ENCODE results near the gene AKNAD1. TPM values are rescaled to one million over a fixed set of nuclear protein-coding genes. Genes with fewer than 3 reads are reported as not detected.

AKNAD1 gene
- polyA plus RNA-seq, 1 of the 3 experiments (the other 2 are of a cell fraction): 0.71 TPM

GRCh38 chr1:108848806-108849205 lies 8.1 kb downstream of the AKNAD1 start:
- H3K4me3 ChIP-seq (ENCODE audit: low read depth in 2 of 2, low read length in 1 of 2): no peak overlapping the region
- ChIA-PET CTCF (interaction anchor here (0.9 to 1.5 kb wide), 2 partner anchors 9 to 47 kb away, joined by 3 read pairs; no protein-coding TSS in a partner anchor), POLR2A (no interaction called here)
- peaks cover 0 to 2% of the 10 kb centered on the region in 2 experiments; a peak in 1 of 4 replicates for H3K4me1 ChIP-seq (ENCODE audit: control insufficient read depth in 1 of 2, insufficient read depth in 2 of 2, low read depth in 1 of 2, low read length in 1 of 2)
- no peak overlapping the region for H3K4me2 ChIP-seq
- no peaks in the 10 kb centered on the region for H4K20me1 ChIP-seq (ENCODE audit: insufficient read depth)
- no peaks in the 10 kb centered on the region for H3K27me3 ChIP-seq (ENCODE audit: insufficient read depth)
- TF ChIP-seq USF1 (IDR thresholded peaks at IDR 0.05; ENCODE audit: borderline replicate concordance, low read depth) (no peak), CTCF (IDR thresholded peaks at IDR 0.05) (no peak)
- no peak for DNase-seq
- no peaks in the 10 kb centered on the region for H3F3A ChIP-seq (replicated peaks; ENCODE audit: insufficient read depth)
- H3K9me3 ChIP-seq: no peaks in the 10 kb centered on the region
- H3K27ac ChIP-seq (ENCODE audit: low read depth in 2 of 2, low read length in 1 of 2): no peak overlapping the region
- no peaks in the 10 kb centered on the region for H3K79me2 ChIP-seq (ENCODE audit: insufficient read depth)
- no peaks in the 10 kb centered on the region for H3K36me3 ChIP-seq (replicated peaks in 1 of 2; ENCODE audit: control insufficient read depth in 1 of 2, insufficient read depth in 2 of 2, low read length in 1 of 2)
- no peak overlapping the region for H2AFZ ChIP-seq (ENCODE audit: low read depth)
- no peaks in the 10 kb centered on the region for H3K9me2 ChIP-seq
- no peak overlapping the region for H3K9ac ChIP-seq

DNA sequence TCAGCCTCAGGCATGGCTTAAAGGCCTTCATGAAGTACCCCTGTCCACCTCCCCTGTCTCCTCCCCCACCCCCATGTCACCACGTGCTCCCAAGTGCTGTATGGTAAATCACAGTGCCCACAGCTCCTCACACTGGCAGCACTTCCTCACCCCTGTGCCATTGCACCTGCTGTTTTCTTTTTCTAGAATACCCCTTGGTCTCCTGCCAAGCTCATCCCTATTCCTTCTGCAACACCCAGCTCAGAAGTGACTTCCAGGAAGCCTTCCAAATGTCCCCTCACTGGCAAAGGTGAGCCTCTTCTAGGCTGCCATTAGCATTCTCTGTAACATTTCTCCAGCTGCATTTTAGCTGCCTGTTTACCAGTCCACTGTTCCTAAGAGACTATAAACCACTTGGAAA lies 9.4 kb downstream of the AKNAD1 start:
- DNase-seq: no peak
- CTCF ChIA-PET: interaction anchor here (0.6 to 2.9 kb wide), 5 partner anchors 13 to 93 kb away, joined by 3 to 10 read pairs (median 7); no protein-coding TSS in a partner anchor
- no peak overlapping the region for H3K4me3 ChIP-seq (ENCODE audit: low read depth in 2 of 2, low read length in 1 of 2)
- no peak overlapping the region for H3K27ac ChIP-seq (ENCODE audit: low read depth in 2 of 2, low read length in 1 of 2)
- no peak for TF ChIP-seq FOSL2 (IDR thresholded peaks at IDR 0.05; ENCODE audit: borderline replicate concordance, low read depth)
- TF ChIP-seq RXRA (IDR thresholded peaks at IDR 0.05; ENCODE audit: borderline replicate concordance, low read depth): no peak
- no peak for TF ChIP-seq FOXM1 (IDR thresholded peaks at IDR 0.05; ENCODE audit: low read depth)
- no peak for TF ChIP-seq JUND (IDR thresholded peaks at IDR 0.05)
- H3K9ac ChIP-seq: no peak overlapping the region
- H4K20me1 ChIP-seq (ENCODE audit: insufficient read depth): no peaks in the 10 kb centered on the region
- no peak overlapping the region for H2AFZ ChIP-seq (ENCODE audit: low read depth)
- H3K9me2 ChIP-seq: no peaks in the 10 kb centered on the region
- no peaks in the 10 kb centered on the region for H3K27me3 ChIP-seq (ENCODE audit: insufficient read depth)
- 91% methylated on average over 1 of the region's 1 CpG for WGBS (ENCODE audit: low lambda C conversion rate)
- H3K4me2 ChIP-seq: no peak overlapping the region
- POLR2A ChIA-PET: no interaction called here
- peaks cover 0 to 1% of the 10 kb centered on the region in 2 experiments; a peak in 1 of 4 replicates for H3K4me1 ChIP-seq (ENCODE audit: control insufficient read depth in 1 of 2, insufficient read depth in 2 of 2, low read depth in 1 of 2, low read length in 1 of 2)
- no peaks in the 10 kb centered on the region for H3K36me3 ChIP-seq (replicated peaks in 1 of 2; ENCODE audit: control insufficient read depth in 1 of 2, insufficient read depth in 2 of 2, low read length in 1 of 2)
- H3K9me3 ChIP-seq: no peaks in the 10 kb centered on the region
- H3K79me2 ChIP-seq (ENCODE audit: insufficient read depth): no peaks in the 10 kb centered on the region
- H3F3A ChIP-seq (replicated peaks; ENCODE audit: insufficient read depth): no peaks in the 10 kb centered on the region

- POLR2A ChIA-PET: no interaction called here
- no peak for DNase-seq
Observed at GRCh38 chr1:108845991-108846390, 10.9 kb downstream of the AKNAD1 start.

More at GRCh38 chr1:108845991-108846390, 10.9 kb downstream of the AKNAD1 start:
- no peak overlapping the region for H2AFZ ChIP-seq (ENCODE audit: low read depth)
- CTCF ChIA-PET: interaction anchor here (0.6 to 2.9 kb wide), 4 partner anchors 12 to 85 kb away, joined by 3 to 9 read pairs (median 5); no protein-coding TSS in a partner anchor
- TF ChIP-seq MXI1 (IDR thresholded peaks at IDR 0.05; ENCODE audit: low read depth, low read length) (no peak), RXRA (IDR thresholded peaks at IDR 0.05; ENCODE audit: borderline replicate concordance, low read depth) (no peak)
- H3K27me3 ChIP-seq (ENCODE audit: insufficient read depth): no peaks in the 10 kb centered on the region
- no peak overlapping the region for H3K9ac ChIP-seq
- H3K79me2 ChIP-seq (ENCODE audit: insufficient read depth): no peaks in the 10 kb centered on the region
- no peaks in the 10 kb centered on the region for H3K9me2 ChIP-seq
- no peak overlapping the region for H3K4me2 ChIP-seq
- H3K27ac ChIP-seq (ENCODE audit: low read depth in 2 of 2, low read length in 1 of 2): no peak overlapping the region
- no peaks in the 10 kb centered on the region; a peak in 1 of 4 replicates for H3K4me1 ChIP-seq (ENCODE audit: control insufficient read depth in 1 of 2, insufficient read depth in 2 of 2, low read depth in 1 of 2, low read length in 1 of 2)
- H3K9me3 ChIP-seq: no peaks in the 10 kb centered on the region
- 86% methylated on average over 6 of the region's 6 CpGs for WGBS (ENCODE audit: low lambda C conversion rate)
- no peaks in the 10 kb centered on the region for H4K20me1 ChIP-seq (ENCODE audit: insufficient read depth)
- no peak overlapping the region for H3K4me3 ChIP-seq (ENCODE audit: low read depth in 2 of 2, low read length in 1 of 2)
- no peaks in the 10 kb centered on the region for H3K36me3 ChIP-seq (replicated peaks in 1 of 2; ENCODE audit: control insufficient read depth in 1 of 2, insufficient read depth in 2 of 2, low read length in 1 of 2)
- H3F3A ChIP-seq (replicated peaks; ENCODE audit: insufficient read depth): no peaks in the 10 kb centered on the region
